ENCODE results near the gene DNAH17. TPM values are rescaled to one million over a fixed set of nuclear protein-coding genes. Genes with fewer than 3 reads are reported as not detected.

DNAH17 gene
- total and polyA plus RNA-seq, 2 of the 8 experiments (the other 6 are each of a cell fraction or from before 2014, with no cell fraction given), result 0.14 to 0.67 TPM

- TF ChIP-seq, protein P1, sequence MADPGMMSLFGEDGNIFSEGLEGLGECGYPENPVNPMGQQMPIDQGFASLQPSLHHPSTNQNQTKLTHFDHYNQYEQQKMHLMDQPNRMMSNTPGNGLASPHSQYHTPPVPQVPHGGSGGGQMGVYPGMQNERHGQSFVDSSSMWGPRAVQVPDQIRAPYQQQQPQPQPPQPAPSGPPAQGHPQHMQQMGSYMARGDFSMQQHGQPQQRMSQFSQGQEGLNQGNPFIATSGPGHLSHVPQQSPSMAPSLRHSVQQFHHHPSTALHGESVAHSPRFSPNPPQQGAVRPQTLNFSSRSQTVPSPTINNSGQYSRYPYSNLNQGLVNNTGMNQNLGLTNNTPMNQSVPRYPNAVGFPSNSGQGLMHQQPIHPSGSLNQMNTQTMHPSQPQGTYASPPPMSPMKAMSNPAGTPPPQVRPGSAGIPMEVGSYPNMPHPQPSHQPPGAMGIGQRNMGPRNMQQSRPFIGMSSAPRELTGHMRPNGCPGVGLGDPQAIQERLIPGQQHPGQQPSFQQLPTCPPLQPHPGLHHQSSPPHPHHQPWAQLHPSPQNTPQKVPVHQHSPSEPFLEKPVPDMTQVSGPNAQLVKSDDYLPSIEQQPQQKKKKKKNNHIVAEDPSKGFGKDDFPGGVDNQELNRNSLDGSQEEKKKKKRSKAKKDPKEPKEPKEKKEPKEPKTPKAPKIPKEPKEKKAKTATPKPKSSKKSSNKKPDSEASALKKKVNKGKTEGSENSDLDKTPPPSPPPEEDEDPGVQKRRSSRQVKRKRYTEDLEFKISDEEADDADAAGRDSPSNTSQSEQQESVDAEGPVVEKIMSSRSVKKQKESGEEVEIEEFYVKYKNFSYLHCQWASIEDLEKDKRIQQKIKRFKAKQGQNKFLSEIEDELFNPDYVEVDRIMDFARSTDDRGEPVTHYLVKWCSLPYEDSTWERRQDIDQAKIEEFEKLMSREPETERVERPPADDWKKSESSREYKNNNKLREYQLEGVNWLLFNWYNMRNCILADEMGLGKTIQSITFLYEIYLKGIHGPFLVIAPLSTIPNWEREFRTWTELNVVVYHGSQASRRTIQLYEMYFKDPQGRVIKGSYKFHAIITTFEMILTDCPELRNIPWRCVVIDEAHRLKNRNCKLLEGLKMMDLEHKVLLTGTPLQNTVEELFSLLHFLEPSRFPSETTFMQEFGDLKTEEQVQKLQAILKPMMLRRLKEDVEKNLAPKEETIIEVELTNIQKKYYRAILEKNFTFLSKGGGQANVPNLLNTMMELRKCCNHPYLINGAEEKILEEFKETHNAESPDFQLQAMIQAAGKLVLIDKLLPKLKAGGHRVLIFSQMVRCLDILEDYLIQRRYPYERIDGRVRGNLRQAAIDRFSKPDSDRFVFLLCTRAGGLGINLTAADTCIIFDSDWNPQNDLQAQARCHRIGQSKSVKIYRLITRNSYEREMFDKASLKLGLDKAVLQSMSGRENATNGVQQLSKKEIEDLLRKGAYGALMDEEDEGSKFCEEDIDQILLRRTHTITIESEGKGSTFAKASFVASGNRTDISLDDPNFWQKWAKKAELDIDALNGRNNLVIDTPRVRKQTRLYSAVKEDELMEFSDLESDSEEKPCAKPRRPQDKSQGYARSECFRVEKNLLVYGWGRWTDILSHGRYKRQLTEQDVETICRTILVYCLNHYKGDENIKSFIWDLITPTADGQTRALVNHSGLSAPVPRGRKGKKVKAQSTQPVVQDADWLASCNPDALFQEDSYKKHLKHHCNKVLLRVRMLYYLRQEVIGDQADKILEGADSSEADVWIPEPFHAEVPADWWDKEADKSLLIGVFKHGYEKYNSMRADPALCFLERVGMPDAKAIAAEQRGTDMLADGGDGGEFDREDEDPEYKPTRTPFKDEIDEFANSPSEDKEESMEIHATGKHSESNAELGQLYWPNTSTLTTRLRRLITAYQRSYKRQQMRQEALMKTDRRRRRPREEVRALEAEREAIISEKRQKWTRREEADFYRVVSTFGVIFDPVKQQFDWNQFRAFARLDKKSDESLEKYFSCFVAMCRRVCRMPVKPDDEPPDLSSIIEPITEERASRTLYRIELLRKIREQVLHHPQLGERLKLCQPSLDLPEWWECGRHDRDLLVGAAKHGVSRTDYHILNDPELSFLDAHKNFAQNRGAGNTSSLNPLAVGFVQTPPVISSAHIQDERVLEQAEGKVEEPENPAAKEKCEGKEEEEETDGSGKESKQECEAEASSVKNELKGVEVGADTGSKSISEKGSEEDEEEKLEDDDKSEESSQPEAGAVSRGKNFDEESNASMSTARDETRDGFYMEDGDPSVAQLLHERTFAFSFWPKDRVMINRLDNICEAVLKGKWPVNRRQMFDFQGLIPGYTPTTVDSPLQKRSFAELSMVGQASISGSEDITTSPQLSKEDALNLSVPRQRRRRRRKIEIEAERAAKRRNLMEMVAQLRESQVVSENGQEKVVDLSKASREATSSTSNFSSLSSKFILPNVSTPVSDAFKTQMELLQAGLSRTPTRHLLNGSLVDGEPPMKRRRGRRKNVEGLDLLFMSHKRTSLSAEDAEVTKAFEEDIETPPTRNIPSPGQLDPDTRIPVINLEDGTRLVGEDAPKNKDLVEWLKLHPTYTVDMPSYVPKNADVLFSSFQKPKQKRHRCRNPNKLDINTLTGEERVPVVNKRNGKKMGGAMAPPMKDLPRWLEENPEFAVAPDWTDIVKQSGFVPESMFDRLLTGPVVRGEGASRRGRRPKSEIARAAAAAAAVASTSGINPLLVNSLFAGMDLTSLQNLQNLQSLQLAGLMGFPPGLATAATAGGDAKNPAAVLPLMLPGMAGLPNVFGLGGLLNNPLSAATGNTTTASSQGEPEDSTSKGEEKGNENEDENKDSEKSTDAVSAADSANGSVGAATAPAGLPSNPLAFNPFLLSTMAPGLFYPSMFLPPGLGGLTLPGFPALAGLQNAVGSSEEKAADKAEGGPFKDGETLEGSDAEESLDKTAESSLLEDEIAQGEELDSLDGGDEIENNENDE (IDR thresholded peaks at IDR 0.05; ENCODE audit: insufficient replicate concordance, low read length), result no peak
- TF ChIP-seq GTF2F1 (IDR thresholded peaks at IDR 0.05; ENCODE audit: borderline replicate concordance, low read depth, low read length) (no peak), GABPA (IDR thresholded peaks at IDR 0.05; ENCODE audit: borderline replicate concordance, insufficient read depth, low read length) (no peak), TBP (IDR thresholded peaks at IDR 0.05; ENCODE audit: low read depth, low read length) (no peak), ATF2 (IDR thresholded peaks at IDR 0.05; ENCODE audit: low read length) (no peak)
Observed at GRCh38 chr17:78476973-78477372, 100.2 kb downstream of the DNAH17 start (continued).
